Measurements from ENCODE around the gene TMEM186.

Gene TMEM186

DNA sequence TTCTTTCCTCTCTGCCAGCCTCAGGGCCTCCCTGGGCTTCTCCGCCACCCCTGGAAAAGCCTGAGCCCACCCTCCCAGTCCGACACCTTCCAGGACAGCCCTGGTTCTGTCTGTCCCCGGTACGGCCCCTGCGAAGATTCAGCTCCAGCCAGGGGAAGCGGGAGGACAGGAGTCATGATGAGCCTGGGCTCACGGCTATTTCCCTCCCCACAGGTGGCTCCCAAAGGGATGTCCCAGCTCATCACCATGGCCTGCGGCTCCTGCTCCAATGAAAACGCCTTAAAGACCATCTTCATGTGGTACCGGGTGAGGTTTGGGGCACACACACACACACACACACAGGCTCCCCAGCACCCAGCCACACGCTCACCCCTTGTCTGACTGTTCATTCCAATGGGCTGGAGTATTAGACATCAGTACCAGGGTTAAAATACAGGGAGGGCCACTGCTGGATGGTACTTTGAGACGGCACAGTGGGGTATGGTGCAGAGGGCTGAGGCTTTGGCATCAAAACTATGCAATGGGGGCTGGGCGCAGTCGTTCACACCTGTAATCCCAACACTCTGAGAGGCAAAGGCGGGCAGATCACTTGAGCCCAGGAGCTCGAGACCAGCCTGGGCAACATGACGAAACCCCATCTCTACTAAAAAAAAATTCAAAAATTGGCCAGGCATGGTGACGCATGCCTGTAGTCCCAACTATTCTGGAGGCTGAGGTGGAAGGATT lies 32.8 kb downstream of the TMEM186 start:
- Histone ChIP-seq H3K27me3 (ENCODE audit: insufficient read depth, poor library complexity, severe bottlenecking) (no peaks in the 10 kb centered on the region), H3K4me1 (ENCODE audit: insufficient read depth, poor library complexity, severe bottlenecking) (no peaks in the 10 kb centered on the region), H3K36me3 (ENCODE audit: low read depth) (no peaks in the 10 kb centered on the region; the same call in 1 of the 2 replicates), H3K4me3 (ENCODE audit: severe bottlenecking) (no peak overlapping the region), H3K9me3 (ENCODE audit: severe bottlenecking) (no peaks in the 10 kb centered on the region), H3K27ac (ENCODE audit: poor library complexity, severe bottlenecking) (no peak overlapping the region)
- DNase-seq (ENCODE audit: low spot score) (no peak), ATAC-seq (ENCODE audit: low read depth) (no peak)
- TF ChIP-seq, protein P1, sequence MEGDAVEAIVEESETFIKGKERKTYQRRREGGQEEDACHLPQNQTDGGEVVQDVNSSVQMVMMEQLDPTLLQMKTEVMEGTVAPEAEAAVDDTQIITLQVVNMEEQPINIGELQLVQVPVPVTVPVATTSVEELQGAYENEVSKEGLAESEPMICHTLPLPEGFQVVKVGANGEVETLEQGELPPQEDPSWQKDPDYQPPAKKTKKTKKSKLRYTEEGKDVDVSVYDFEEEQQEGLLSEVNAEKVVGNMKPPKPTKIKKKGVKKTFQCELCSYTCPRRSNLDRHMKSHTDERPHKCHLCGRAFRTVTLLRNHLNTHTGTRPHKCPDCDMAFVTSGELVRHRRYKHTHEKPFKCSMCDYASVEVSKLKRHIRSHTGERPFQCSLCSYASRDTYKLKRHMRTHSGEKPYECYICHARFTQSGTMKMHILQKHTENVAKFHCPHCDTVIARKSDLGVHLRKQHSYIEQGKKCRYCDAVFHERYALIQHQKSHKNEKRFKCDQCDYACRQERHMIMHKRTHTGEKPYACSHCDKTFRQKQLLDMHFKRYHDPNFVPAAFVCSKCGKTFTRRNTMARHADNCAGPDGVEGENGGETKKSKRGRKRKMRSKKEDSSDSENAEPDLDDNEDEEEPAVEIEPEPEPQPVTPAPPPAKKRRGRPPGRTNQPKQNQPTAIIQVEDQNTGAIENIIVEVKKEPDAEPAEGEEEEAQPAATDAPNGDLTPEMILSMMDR (IDR thresholded peaks at IDR 0.05; ENCODE audit: poor library complexity, severe bottlenecking) = no peak

DNA sequence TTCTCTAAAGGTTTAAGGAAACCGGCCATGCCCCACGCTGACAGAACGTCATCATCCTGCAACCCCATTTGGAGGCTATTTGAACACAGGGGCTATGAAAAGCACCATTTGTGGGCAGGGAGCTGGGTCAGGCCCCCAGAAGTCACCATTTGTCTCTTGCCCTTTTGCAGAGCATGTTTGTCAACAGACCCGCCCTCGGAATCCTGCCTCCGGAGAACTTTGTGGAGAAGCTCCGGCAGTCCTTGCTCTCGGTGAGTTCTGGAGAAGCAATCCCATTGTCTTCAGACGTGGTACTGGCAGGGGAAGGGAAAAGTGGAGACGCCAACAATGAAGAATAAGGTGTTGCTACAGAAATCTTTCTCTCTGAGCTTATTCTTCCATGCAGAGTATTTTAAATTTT lies 33.5 kb downstream of the TMEM186 start:
- ATAC-seq (ENCODE audit: low read depth) = no peak
- Histone ChIP-seq H3K9me3 (ENCODE audit: severe bottlenecking) (no peaks in the 10 kb centered on the region), H3K4me3 (ENCODE audit: severe bottlenecking) (no peak overlapping the region), H3K27me3 (ENCODE audit: insufficient read depth, poor library complexity, severe bottlenecking) (no peaks in the 10 kb centered on the region), H3K27ac (ENCODE audit: poor library complexity, severe bottlenecking) (no peak overlapping the region), H3K36me3 (ENCODE audit: low read depth) (no peaks in the 10 kb centered on the region; the same call in 1 of the 2 replicates), H3K4me1 (ENCODE audit: insufficient read depth, poor library complexity, severe bottlenecking) (no peaks in the 10 kb centered on the region)
- TF ChIP-seq, protein P1 (IDR thresholded peaks at IDR 0.05; ENCODE audit: poor library complexity, severe bottlenecking) = no peak
- no peak for DNase-seq (ENCODE audit: low spot score)

DNA sequence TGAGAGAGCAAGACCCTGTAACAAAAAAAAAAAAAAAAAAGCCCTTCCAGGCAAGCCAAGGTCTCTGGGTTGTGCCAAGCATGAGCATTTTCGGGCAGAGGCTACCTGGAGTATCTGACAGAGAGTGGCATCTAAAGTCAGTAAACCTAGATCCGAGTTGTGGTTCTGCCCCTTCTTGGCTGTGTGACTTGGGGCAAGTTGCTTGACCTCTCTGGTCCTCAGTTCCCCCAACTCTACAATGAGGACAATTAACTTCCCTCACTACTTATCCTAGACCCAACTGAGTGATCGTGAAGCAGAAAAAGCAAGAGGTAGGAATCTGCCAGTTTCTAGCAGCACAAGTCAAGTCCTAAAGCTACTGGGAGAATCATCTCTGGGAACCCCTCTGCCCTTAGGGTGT lies 34.4 kb downstream of the TMEM186 start:
- DNase-seq (ENCODE audit: low spot score) (no peak), ATAC-seq (ENCODE audit: low read depth) (no peak)
- H3K9me3 ChIP-seq (ENCODE audit: severe bottlenecking) = no peaks in the 10 kb centered on the region
- no peak overlapping the region for H3K4me3 ChIP-seq (ENCODE audit: severe bottlenecking)
- no peaks in the 10 kb centered on the region for H3K27me3 ChIP-seq (ENCODE audit: insufficient read depth, poor library complexity, severe bottlenecking)
- no peaks in the 10 kb centered on the region for H3K36me3 ChIP-seq (ENCODE audit: low read depth)
- no peaks in the 10 kb centered on the region for H3K4me1 ChIP-seq (ENCODE audit: insufficient read depth, poor library complexity, severe bottlenecking)
- H3K27ac ChIP-seq (ENCODE audit: poor library complexity, severe bottlenecking) = no peak overlapping the region
- TF ChIP-seq, protein P1 (IDR thresholded peaks at IDR 0.05; ENCODE audit: poor library complexity, severe bottlenecking) = no peak

DNA sequence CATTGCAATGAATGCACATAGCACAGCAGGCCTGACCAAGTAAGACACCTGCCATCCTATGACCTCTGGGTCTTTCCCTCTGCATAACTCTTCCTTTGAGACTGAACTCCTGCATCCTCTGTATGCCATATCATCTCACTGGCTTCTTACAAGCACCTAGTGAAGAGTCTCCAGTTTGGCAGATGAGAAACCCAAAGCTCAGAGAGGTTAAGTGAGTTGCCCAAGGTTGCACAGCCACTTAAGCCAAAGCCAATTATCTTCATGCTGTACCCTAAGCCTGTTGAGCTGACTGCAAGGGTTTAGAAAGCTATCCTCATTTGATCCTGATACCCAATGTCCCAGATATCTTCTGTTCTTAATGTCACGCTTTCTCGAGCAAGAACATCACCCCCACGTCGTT lies 35.2 kb downstream of the TMEM186 start:
- H3K4me1 ChIP-seq (ENCODE audit: insufficient read depth, poor library complexity, severe bottlenecking) = no peaks in the 10 kb centered on the region
- no peak overlapping the region for H3K27ac ChIP-seq (ENCODE audit: poor library complexity, severe bottlenecking)
- no peaks in the 10 kb centered on the region for H3K9me3 ChIP-seq (ENCODE audit: severe bottlenecking)
- no peaks in the 10 kb centered on the region for H3K27me3 ChIP-seq (ENCODE audit: insufficient read depth, poor library complexity, severe bottlenecking)
- H3K4me3 ChIP-seq (ENCODE audit: severe bottlenecking) = no peak overlapping the region
- DNase-seq (ENCODE audit: low spot score) = no peak
- H3K36me3 ChIP-seq (ENCODE audit: low read depth) = no peaks in the 10 kb centered on the region
- ATAC-seq (ENCODE audit: low read depth) = no peak
- TF ChIP-seq, protein P1 (IDR thresholded peaks at IDR 0.05; ENCODE audit: poor library complexity, severe bottlenecking) = no peak

DNA sequence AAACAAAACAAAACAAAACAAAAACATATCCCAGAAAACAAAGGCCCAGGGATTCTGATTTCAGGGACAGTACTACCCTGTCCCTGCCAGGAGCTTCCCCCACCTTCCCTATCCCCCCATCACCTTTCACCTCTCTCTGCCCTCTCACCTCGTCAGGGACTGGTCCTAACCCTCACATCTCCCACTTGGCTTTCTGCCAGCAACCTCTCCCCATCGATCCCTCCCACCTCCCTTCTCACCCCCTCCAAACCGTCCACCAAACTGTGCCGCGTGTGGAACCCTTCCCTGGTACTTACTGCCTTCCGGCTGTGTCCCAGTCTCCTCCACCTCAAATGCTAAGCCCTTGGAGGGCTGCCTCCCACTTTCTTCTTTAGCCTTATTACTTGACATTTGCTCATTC lies 36.4 kb downstream of the TMEM186 start:
- no peaks in the 10 kb centered on the region for H3K27me3 ChIP-seq (ENCODE audit: insufficient read depth, poor library complexity, severe bottlenecking)
- TF ChIP-seq, protein P1 (IDR thresholded peaks at IDR 0.05; ENCODE audit: poor library complexity, severe bottlenecking) = no peak
- ATAC-seq (ENCODE audit: low read depth) (no peak), DNase-seq (ENCODE audit: low spot score) (no peak)
- no peak overlapping the region for H3K4me3 ChIP-seq (ENCODE audit: severe bottlenecking)
- H3K4me1 ChIP-seq (ENCODE audit: insufficient read depth, poor library complexity, severe bottlenecking) = no peaks in the 10 kb centered on the region
- no peak overlapping the region for H3K27ac ChIP-seq (ENCODE audit: poor library complexity, severe bottlenecking)
- no peaks in the 10 kb centered on the region for H3K36me3 ChIP-seq (ENCODE audit: low read depth)
- H3K9me3 ChIP-seq (ENCODE audit: severe bottlenecking) = no peaks in the 10 kb centered on the region
